SK-N-SH treated with all-trans-retinoic acid at 6 μM for 48 hours (cell line): ENCODE data around the gene PRSS36.

Source experiments
- ATAC-seq: fragments of 200-7000 bp; cut with Tn5 transposase; 3 replicates; pipeline ENCODE4 v1.9.1; 2020; ENCODE audit warnings: mild to moderate bottlenecking, moderate library complexity
- ARNTL ChIP-seq: fragments of 450-650 bp; formaldehyde crosslinking; IDR thresholded peaks from 2 replicates; pipeline ENCODE4 v1.5.0; 2020; ENCODE audit warnings: low read depth, mild to moderate bottlenecking, moderate library complexity, borderline replicate concordance
- BACH2 ChIP-seq: fragments of 250-450 bp; sonication (Bioruptor Pico); IDR thresholded peaks from 2 replicates; pipeline ENCODE4 v1.9.0; 2021; ENCODE audit warnings: mild to moderate bottlenecking, borderline replicate concordance
- CSDC2 ChIP-seq: fragments of 250-450 bp; sonication (Bioruptor Pico); IDR thresholded peaks from 2 replicates; pipeline ENCODE4 v1.5.0; 2020; ENCODE audit warnings: mild to moderate bottlenecking, moderate library complexity
- ESRRG ChIP-seq: fragments of 250-450 bp; sonication (Bioruptor Pico); IDR thresholded peaks from 2 replicates; pipeline ENCODE4 v1.6.1; 2021; ENCODE audit warnings: mild to moderate bottlenecking
- GLIS3 ChIP-seq: fragments of 250-450 bp; sonication (Bioruptor Pico); IDR thresholded peaks from 2 replicates; pipeline ENCODE4 v1.5.0; 2020; ENCODE audit warnings: mild to moderate bottlenecking, moderate library complexity
- ISL1 ChIP-seq: fragments of 250-450 bp; sonication (Bioruptor Pico); IDR thresholded peaks from 2 replicates; pipeline ENCODE4 v2.1.2; 2022; ENCODE audit warnings: mild to moderate bottlenecking, moderate library complexity
- OSR1 ChIP-seq: fragments of 250-450 bp; sonication (Bioruptor Pico); IDR thresholded peaks from 2 replicates; pipeline ENCODE4 v1.8.0; 2022; ENCODE audit warnings: moderate library complexity, mild to moderate bottlenecking, inconsistent platforms
- POU6F1 ChIP-seq: fragments of 250-450 bp; sonication (Bioruptor Pico); IDR thresholded peaks from 2 replicates; pipeline ENCODE4 v1.8.0; 2021; ENCODE audit warnings: low read depth, mild to moderate bottlenecking, moderate library complexity, borderline replicate concordance
- PPARA ChIP-seq: fragments of 250-450 bp; sonication (Bioruptor Pico); IDR thresholded peaks from 2 replicates; pipeline ENCODE4 v1.5.0; 2020; ENCODE audit warnings: mild to moderate bottlenecking, borderline replicate concordance
- SNAI2 ChIP-seq: fragments of 250-450 bp; sonication (Bioruptor Pico); IDR thresholded peaks from 2 replicates; pipeline ENCODE4 v1.5.0; 2020; ENCODE audit warnings: mild to moderate bottlenecking, moderate library complexity
- TCF4 ChIP-seq: fragments of 250-450 bp; sonication (Bioruptor Pico); IDR thresholded peaks from 2 replicates; pipeline ENCODE4 v1.8.0; 2021; ENCODE audit warnings: mild to moderate bottlenecking, moderate library complexity, borderline replicate concordance
- TOX ChIP-seq: fragments of 250-450 bp; sonication (Bioruptor Pico); IDR thresholded peaks from 2 replicates; pipeline ENCODE4 v1.8.0; 2021; ENCODE audit warnings: mild to moderate bottlenecking, moderate library complexity, borderline replicate concordance
- ZC3H10 ChIP-seq: fragments of 250-450 bp; sonication (Bioruptor Pico); IDR thresholded peaks from 2 replicates; pipeline ENCODE4 v1.5.1; 2021; ENCODE audit warnings: mild to moderate bottlenecking, moderate library complexity
- ZFP3 ChIP-seq: fragments of 250-450 bp; sonication (Bioruptor Pico); IDR thresholded peaks from 2 replicates; pipeline ENCODE4 v1.5.0; 2020; ENCODE audit warnings: mild to moderate bottlenecking, moderate library complexity
- ZFP30 ChIP-seq: fragments of 450-650 bp; formaldehyde crosslinking; IDR thresholded peaks from 2 replicates; pipeline ENCODE4 v1.5.0; 2022; ENCODE audit warnings: mild to moderate bottlenecking, moderate library complexity
- ZNF565 ChIP-seq: fragments of 450-650 bp; formaldehyde crosslinking; conservative IDR thresholded peaks from 2 replicates; pipeline ENCODE4 v1.5.0; 2020; ENCODE audit warnings: low read depth, mild to moderate bottlenecking, moderate library complexity
- ZNF70 ChIP-seq: fragments of 450-650 bp; formaldehyde crosslinking; IDR thresholded peaks from 2 replicates; pipeline ENCODE4 v1.5.0; 2020; ENCODE audit warnings: mild to moderate bottlenecking, moderate library complexity
- ZNF8 ChIP-seq: fragments of 450-650 bp; formaldehyde crosslinking; IDR thresholded peaks from 2 replicates; pipeline ENCODE4 v1.5.0; 2020; ENCODE audit warnings: mild to moderate bottlenecking, moderate library complexity
- TF ChIP-seq, protein P1 (sequence below): fragments of 250-450 bp; sonication (Bioruptor Pico); IDR thresholded peaks from 2 replicates; pipeline ENCODE4 v1.5.0; 2020; ENCODE audit warnings: mild to moderate bottlenecking, moderate library complexity
- TF ChIP-seq, protein P2 (sequence below): fragments of 250-450 bp; sonication (Bioruptor Pico); IDR thresholded peaks from 2 replicates; pipeline ENCODE4 v1.5.1; 2020; ENCODE audit warnings: low read depth, mild to moderate bottlenecking, moderate library complexity
- TF ChIP-seq, protein P3 (sequence below): fragments of 250-450 bp; sonication (Bioruptor Pico); IDR thresholded peaks from 2 replicates; pipeline ENCODE4 v1.5.1; 2021; ENCODE audit warnings: mild to moderate bottlenecking, moderate library complexity
- TF ChIP-seq, protein P4 (sequence below): fragments of 250-450 bp; sonication (Bioruptor Pico); IDR thresholded peaks from 2 replicates; pipeline ENCODE4 v1.8.0; 2020; ENCODE audit warnings: mild to moderate bottlenecking, moderate library complexity, borderline replicate concordance

PRSS36 gene

DNA sequence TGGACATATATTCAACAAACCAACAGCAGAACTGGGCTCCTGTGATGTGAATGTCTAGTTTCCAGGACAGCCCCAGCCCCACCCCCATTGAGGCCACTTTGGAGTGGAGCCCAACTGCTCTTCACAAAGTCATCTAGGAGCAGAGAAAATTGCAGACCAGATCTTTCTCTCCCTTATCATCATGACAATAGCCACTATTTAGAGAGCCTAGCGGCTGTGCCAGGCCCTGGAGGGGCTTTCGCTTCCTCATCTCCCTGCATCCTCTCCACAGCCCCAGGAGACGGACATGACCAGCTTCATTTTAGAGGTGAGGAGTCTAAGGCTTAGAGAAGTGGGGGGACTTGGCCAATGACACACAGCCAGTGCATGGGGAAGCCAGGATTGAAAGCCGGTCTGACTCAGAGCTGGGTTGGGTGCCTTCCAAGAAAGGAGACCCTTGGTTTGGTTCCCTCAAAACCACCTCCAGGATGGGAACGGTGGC lies 15.7 kb downstream of the PRSS36 start (continued):
- TF ChIP-seq, protein P1, sequence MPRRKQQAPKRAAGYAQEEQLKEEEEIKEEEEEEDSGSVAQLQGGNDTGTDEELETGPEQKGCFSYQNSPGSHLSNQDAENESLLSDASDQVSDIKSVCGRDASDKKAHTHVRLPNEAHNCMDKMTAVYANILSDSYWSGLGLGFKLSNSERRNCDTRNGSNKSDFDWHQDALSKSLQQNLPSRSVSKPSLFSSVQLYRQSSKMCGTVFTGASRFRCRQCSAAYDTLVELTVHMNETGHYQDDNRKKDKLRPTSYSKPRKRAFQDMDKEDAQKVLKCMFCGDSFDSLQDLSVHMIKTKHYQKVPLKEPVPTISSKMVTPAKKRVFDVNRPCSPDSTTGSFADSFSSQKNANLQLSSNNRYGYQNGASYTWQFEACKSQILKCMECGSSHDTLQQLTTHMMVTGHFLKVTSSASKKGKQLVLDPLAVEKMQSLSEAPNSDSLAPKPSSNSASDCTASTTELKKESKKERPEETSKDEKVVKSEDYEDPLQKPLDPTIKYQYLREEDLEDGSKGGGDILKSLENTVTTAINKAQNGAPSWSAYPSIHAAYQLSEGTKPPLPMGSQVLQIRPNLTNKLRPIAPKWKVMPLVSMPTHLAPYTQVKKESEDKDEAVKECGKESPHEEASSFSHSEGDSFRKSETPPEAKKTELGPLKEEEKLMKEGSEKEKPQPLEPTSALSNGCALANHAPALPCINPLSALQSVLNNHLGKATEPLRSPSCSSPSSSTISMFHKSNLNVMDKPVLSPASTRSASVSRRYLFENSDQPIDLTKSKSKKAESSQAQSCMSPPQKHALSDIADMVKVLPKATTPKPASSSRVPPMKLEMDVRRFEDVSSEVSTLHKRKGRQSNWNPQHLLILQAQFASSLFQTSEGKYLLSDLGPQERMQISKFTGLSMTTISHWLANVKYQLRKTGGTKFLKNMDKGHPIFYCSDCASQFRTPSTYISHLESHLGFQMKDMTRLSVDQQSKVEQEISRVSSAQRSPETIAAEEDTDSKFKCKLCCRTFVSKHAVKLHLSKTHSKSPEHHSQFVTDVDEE (CRISPR knock-in tag): no peak

GRCh38 chr16:31133046-31133501 lies 16.8 kb downstream of the PRSS36 start:
- ATAC-seq: no peak
- TF ChIP-seq ZFP3 (CRISPR knock-in tag) (no peak), PPARA (no peak), BACH2 (CRISPR knock-in tag) (no peak), ISL1 (no peak), TOX (CRISPR knock-in tag) (no peak), OSR1 (CRISPR knock-in tag) (no peak), ESRRG (no peak), TCF4 (no peak), CSDC2 (no peak), POU6F1 (CRISPR knock-in tag) (no peak), GLIS3 (CRISPR knock-in tag) (no peak), ZFP30 (CRISPR knock-in tag) (no peak), ZNF70 (CRISPR knock-in tag) (no peak), ZNF8 (CRISPR knock-in tag) (no peak), ARNTL (no peak), ZNF565 (no peak), ZC3H10 (CRISPR knock-in tag) (no peak)
- TF ChIP-seq, protein P2, sequence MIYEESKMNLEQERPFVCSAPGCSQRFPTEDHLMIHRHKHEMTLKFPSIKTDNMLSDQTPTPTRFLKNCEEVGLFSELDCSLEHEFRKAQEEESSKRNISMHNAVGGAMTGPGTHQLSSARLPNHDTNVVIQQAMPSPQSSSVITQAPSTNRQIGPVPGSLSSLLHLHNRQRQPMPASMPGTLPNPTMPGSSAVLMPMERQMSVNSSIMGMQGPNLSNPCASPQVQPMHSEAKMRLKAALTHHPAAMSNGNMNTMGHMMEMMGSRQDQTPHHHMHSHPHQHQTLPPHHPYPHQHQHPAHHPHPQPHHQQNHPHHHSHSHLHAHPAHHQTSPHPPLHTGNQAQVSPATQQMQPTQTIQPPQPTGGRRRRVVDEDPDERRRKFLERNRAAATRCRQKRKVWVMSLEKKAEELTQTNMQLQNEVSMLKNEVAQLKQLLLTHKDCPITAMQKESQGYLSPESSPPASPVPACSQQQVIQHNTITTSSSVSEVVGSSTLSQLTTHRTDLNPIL: no peak
- TF ChIP-seq, protein P1 (CRISPR knock-in tag): no peak
- TF ChIP-seq, protein P3, sequence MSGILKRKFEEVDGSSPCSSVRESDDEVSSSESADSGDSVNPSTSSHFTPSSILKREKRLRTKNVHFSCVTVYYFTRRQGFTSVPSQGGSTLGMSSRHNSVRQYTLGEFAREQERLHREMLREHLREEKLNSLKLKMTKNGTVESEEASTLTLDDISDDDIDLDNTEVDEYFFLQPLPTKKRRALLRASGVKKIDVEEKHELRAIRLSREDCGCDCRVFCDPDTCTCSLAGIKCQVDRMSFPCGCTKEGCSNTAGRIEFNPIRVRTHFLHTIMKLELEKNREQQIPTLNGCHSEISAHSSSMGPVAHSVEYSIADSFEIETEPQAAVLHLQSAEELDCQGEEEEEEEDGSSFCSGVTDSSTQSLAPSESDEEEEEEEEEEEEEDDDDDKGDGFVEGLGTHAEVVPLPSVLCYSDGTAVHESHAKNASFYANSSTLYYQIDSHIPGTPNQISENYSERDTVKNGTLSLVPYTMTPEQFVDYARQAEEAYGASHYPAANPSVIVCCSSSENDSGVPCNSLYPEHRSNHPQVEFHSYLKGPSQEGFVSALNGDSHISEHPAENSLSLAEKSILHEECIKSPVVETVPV (CRISPR knock-in tag): no peak

DNA sequence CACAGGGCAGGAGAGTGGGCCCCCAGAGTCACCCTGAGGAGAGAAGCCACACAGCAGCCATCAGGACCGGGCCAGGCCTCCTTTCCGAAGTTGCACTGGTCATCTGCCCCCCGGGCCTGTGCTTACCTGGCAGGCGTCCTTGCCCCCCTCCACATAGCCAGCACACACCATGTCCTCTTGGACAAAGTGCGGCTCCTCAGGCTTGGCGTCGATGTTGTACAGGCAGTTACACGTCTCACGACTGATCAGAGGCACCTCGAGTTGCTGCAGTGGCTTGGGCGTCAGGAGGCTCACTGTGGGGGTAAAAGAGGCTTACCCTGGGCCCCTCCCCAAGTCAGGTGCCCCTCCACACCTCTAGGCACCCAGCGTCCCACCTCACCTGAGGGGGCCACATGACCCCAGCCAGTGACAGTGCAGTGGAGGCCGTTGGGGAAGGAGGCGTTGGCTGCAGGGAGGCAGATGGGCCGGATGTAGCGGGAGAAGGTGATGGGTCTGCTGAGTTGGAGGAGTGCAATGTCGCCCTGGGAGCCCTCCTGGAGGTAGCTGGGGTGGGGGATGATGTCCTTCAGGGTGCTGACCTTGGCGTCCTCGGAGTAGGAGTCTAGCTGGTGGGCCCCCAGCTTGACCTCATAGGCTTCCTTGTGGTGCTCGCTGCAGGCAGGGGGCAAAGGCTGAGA lies 17.4 kb downstream of the PRSS36 start:
- ATAC-seq: no peak
- TF ChIP-seq POU6F1 (CRISPR knock-in tag) (no peak), ZC3H10 (CRISPR knock-in tag) (no peak), PPARA (no peak), GLIS3 (CRISPR knock-in tag) (no peak), BACH2 (CRISPR knock-in tag) (no peak), CSDC2 (no peak), SNAI2 (CRISPR knock-in tag) (no peak), ZFP30 (CRISPR knock-in tag) (no peak), ISL1 (no peak), OSR1 (CRISPR knock-in tag) (no peak), TCF4 (no peak), ARNTL (no peak), ESRRG (no peak)
- TF ChIP-seq, protein P4, sequence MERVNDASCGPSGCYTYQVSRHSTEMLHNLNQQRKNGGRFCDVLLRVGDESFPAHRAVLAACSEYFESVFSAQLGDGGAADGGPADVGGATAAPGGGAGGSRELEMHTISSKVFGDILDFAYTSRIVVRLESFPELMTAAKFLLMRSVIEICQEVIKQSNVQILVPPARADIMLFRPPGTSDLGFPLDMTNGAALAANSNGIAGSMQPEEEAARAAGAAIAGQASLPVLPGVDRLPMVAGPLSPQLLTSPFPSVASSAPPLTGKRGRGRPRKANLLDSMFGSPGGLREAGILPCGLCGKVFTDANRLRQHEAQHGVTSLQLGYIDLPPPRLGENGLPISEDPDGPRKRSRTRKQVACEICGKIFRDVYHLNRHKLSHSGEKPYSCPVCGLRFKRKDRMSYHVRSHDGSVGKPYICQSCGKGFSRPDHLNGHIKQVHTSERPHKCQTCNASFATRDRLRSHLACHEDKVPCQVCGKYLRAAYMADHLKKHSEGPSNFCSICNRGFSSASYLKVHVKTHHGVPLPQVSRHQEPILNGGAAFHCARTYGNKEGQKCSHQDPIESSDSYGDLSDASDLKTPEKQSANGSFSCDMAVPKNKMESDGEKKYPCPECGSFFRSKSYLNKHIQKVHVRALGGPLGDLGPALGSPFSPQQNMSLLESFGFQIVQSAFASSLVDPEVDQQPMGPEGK (CRISPR knock-in tag): no peak
